ENCODE data around the gene GDAP1L1.

GDAP1L1 gene

GRCh38 chr20:44208165-44208564 is 38.9 kb upstream of the GDAP1L1 start:
- Histone ChIP-seq H3K9ac (no peak overlapping the region), H3K36me3 (ENCODE audit: control insufficient read depth, insufficient read depth, low read length) (no peaks in the 10 kb centered on the region), H2AFZ (no peak overlapping the region), H3K9me3 (ENCODE audit: control insufficient read depth, low read length) (no peaks in the 10 kb centered on the region), H3K79me2 (peaks cover 28% of the 10 kb centered on the region), H3K4me1 (no peaks in the 10 kb centered on the region), H3K27me3 (ENCODE audit: control insufficient read depth, insufficient read depth, low read length) (no peaks in the 10 kb centered on the region), H3K4me3 (ENCODE audit: low read depth, low read length) (no peak overlapping the region), H3K4me2 (ENCODE audit: low read length) (no peak overlapping the region), H3K27ac (no peak overlapping the region)
- TF ChIP-seq CTCF (IDR thresholded peaks at IDR 0.05), result no peak

- no peaks in the 10 kb centered on the region for H3K36me3 ChIP-seq (ENCODE audit: control insufficient read depth, insufficient read depth, low read length)
- H3K79me2 ChIP-seq, result peaks cover 26% of the 10 kb centered on the region
- no peaks in the 10 kb centered on the region for H3K9me3 ChIP-seq (ENCODE audit: control insufficient read depth, low read length)
- no peak overlapping the region for H3K9ac ChIP-seq
- H3K4me2 ChIP-seq (ENCODE audit: low read length), result peak overlapping the region; percentile 75
- H3K4me1 ChIP-seq, result no peaks in the 10 kb centered on the region
- H3K27me3 ChIP-seq (ENCODE audit: control insufficient read depth, insufficient read depth, low read length), result no peaks in the 10 kb centered on the region
- H2AFZ ChIP-seq, result no peak overlapping the region
- no peak overlapping the region for H3K4me3 ChIP-seq (ENCODE audit: low read depth, low read length)
- no peak for TF ChIP-seq CTCF (IDR thresholded peaks at IDR 0.05)
- H3K27ac ChIP-seq, result no peak overlapping the region
Measured at GRCh38 chr20:44208770-44209169, 38.3 kb upstream of the GDAP1L1 start.

DNA sequence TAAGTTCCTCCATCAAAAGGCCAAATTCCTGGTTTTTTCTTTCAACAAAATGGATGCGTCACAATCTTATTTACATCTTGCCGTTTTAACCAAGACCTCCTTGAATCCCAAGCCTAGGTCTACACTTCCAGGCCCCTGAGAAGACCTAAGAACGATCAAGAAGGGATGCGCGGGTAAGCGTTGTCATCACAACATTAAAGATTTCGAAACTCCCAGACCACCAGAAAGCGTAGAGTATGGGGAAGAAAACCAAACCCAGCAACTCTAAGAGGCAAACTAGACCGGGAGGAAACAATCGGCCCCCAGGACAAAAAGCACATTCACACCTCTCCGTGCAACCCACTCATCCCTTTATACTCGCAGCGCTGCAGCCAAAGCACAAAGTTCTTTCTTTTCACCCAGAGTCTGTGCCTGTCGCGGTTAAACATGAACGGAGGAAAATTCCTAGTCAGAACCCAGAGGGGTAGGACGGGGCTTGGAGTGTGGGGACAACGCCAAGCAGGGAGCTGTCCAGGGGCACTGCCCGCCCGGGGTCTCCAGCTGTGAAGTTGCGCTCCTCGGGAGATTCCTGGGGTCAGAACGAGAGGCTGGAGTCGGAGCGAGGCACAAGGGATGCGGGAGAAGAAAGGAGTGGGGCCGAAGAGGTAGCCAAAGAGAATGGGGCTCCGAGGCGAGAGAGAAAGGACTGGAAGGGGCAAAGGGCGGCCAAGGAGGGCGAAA is 37.3 kb upstream of the GDAP1L1 start:
- no peaks in the 10 kb centered on the region for H3K4me1 ChIP-seq
- TF ChIP-seq CTCF (IDR thresholded peaks at IDR 0.05), result no peak

GRCh38 chr20:44210406-44211176 is 36.5 kb upstream of the GDAP1L1 start, which contains the start of gene OSER1:
Gene OSER1, minus strand, starts transcription at chr20:44210771. Its CDS starts 3,814 bp downstream, at chr20:44206957.
- H3K4me2 ChIP-seq (ENCODE audit: low read length), result peak within 1 kb of the TSS; percentile 89
- H3K79me2 ChIP-seq, result peaks cover 29% of the 10 kb centered on the region
- peak within 1 kb of the TSS; percentile 81 for H3K9ac ChIP-seq
- TF ChIP-seq CTCF (IDR thresholded peaks at IDR 0.05), result no peak
- peak within 1 kb of the TSS; percentile 87 for H2AFZ ChIP-seq
- no peaks in the 10 kb centered on the region for H3K4me1 ChIP-seq
- no peaks in the 10 kb centered on the region for H3K27me3 ChIP-seq (ENCODE audit: control insufficient read depth, insufficient read depth, low read length)
- no peaks in the 10 kb centered on the region for H3K9me3 ChIP-seq (ENCODE audit: control insufficient read depth, low read length)
- peak within 1 kb of the TSS; percentile 89 for H3K4me3 ChIP-seq (ENCODE audit: low read depth, low read length)
- no peaks in the 10 kb centered on the region for H3K36me3 ChIP-seq (ENCODE audit: control insufficient read depth, insufficient read depth, low read length)
- peak within 1 kb of the TSS; percentile 94 for H3K27ac ChIP-seq

More for the DNA sequence above, 37.3 kb upstream of the GDAP1L1 start:
- peak overlapping the region; percentile 45 for H2AFZ ChIP-seq
- H3K27ac ChIP-seq, result peak overlapping the region; percentile 94
- H3K4me2 ChIP-seq (ENCODE audit: low read length), result peak overlapping the region; percentile 75
- H3K79me2 ChIP-seq, result peaks cover 29% of the 10 kb centered on the region
- no peaks in the 10 kb centered on the region for H3K9me3 ChIP-seq (ENCODE audit: control insufficient read depth, low read length)
- no peaks in the 10 kb centered on the region for H3K27me3 ChIP-seq (ENCODE audit: control insufficient read depth, insufficient read depth, low read length)
- peak overlapping the region; percentile 89 for H3K4me3 ChIP-seq (ENCODE audit: low read depth, low read length)
- no peaks in the 10 kb centered on the region for H3K36me3 ChIP-seq (ENCODE audit: control insufficient read depth, insufficient read depth, low read length)
- peak overlapping the region; percentile 81 for H3K9ac ChIP-seq
